ENCODE measurements around the gene LGALS9. TPM values are rescaled to one million over a fixed set of nuclear protein-coding genes. Genes with fewer than 3 reads are reported as not detected.
A peak's percentile ranks its signal among the peaks of the same experiment; 100 is the strongest.

Gene LGALS9
- polyA plus RNA-seq, 1 donor from 2014 or later, result not detected

GRCh38 chr17:27654136-27654535 is 23.1 kb downstream of the LGALS9 start:
- H3K9ac ChIP-seq (ENCODE audit: low read length), result no peak overlapping the region
- H2AFZ ChIP-seq (ENCODE audit: low read depth, low read length), result no peak overlapping the region
- no peak overlapping the region for H3K4me2 ChIP-seq (ENCODE audit: low read length)
- no peaks in the 10 kb centered on the region for H3K36me3 ChIP-seq (ENCODE audit: insufficient read depth, low read length)
- no peak for TF ChIP-seq CTCF (IDR thresholded peaks at IDR 0.05; ENCODE audit: poor library complexity, severe bottlenecking)
- no peak for TF ChIP-seq SMC3 (conservative IDR thresholded peaks at IDR 0.05; ENCODE audit: poor library complexity)
- TF ChIP-seq EP300 (conservative IDR thresholded peaks at IDR 0.05; ENCODE audit: poor library complexity, severe bottlenecking), result no peak
- TF ChIP-seq MXI1 (conservative IDR thresholded peaks at IDR 0.05; ENCODE audit: poor library complexity, severe bottlenecking), result no peak
- no peak for TF ChIP-seq POLR2AphosphoS5 (IDR thresholded peaks at IDR 0.05)
- no peak for TF ChIP-seq REST (IDR thresholded peaks at IDR 0.05; ENCODE audit: borderline replicate concordance)
- TF ChIP-seq EZH2 (IDR thresholded peaks at IDR 0.05; ENCODE audit: borderline replicate concordance, insufficient read depth, low read length, poor library complexity, severe bottlenecking), result no peak
- no peak for TF ChIP-seq RAD21 (conservative IDR thresholded peaks at IDR 0.05)
- no peak for TF ChIP-seq TAF1 (IDR thresholded peaks at IDR 0.05; ENCODE audit: low read depth)
- no peaks in the 10 kb centered on the region for H3K9me2 ChIP-seq (ENCODE audit: insufficient read depth, low read length)
- no peaks in the 10 kb centered on the region for H3K9me3 ChIP-seq (ENCODE audit: low read length)
- H3K79me2 ChIP-seq (replicated peaks; ENCODE audit: insufficient read depth, low read length), result no peaks in the 10 kb centered on the region
- no peaks in the 10 kb centered on the region for H4K20me1 ChIP-seq (ENCODE audit: insufficient read depth)
- no peaks in the 10 kb centered on the region for H3K27me3 ChIP-seq (ENCODE audit: insufficient read depth, low read depth, low read length)
- H3K27ac ChIP-seq (ENCODE audit: low read length), result no peak overlapping the region
- H3K4me3 ChIP-seq (ENCODE audit: low read length), result no peak overlapping the region
- H3F3A ChIP-seq (ENCODE audit: insufficient read depth, low read length, poor library complexity, severe bottlenecking), result no peaks in the 10 kb centered on the region

GRCh38 chr17:27654654-27655524 is 23.9 kb downstream of the LGALS9 start:
- no peaks in the 10 kb centered on the region for H3K27me3 ChIP-seq (ENCODE audit: insufficient read depth, low read depth, low read length)
- H3K4me2 ChIP-seq (ENCODE audit: low read length), result no peak overlapping the region
- H3K4me3 ChIP-seq (ENCODE audit: low read length), result no peak overlapping the region
- no peaks in the 10 kb centered on the region for H4K20me1 ChIP-seq (ENCODE audit: insufficient read depth)
- H3K9me2 ChIP-seq (ENCODE audit: insufficient read depth, low read length), result no peaks in the 10 kb centered on the region
- no peaks in the 10 kb centered on the region for H3K9me3 ChIP-seq (ENCODE audit: low read length)
- no peaks in the 10 kb centered on the region for H3K36me3 ChIP-seq (ENCODE audit: insufficient read depth, low read length)
- no peaks in the 10 kb centered on the region for H3F3A ChIP-seq (ENCODE audit: insufficient read depth, low read length, poor library complexity, severe bottlenecking)
- H3K27ac ChIP-seq (ENCODE audit: low read length), result no peak overlapping the region
- no peak overlapping the region for H3K9ac ChIP-seq (ENCODE audit: low read length)
- TF ChIP-seq RAD21 (conservative IDR thresholded peaks at IDR 0.05) (peak; percentile 54), EZH2 (IDR thresholded peaks at IDR 0.05; ENCODE audit: borderline replicate concordance, insufficient read depth, low read length, poor library complexity, severe bottlenecking) (no peak), REST (IDR thresholded peaks at IDR 0.05; ENCODE audit: borderline replicate concordance) (no peak), POLR2AphosphoS5 (IDR thresholded peaks at IDR 0.05) (no peak), SMC3 (conservative IDR thresholded peaks at IDR 0.05; ENCODE audit: poor library complexity) (peak; percentile 64), EP300 (conservative IDR thresholded peaks at IDR 0.05; ENCODE audit: poor library complexity, severe bottlenecking) (no peak), CTCF (IDR thresholded peaks at IDR 0.05; ENCODE audit: poor library complexity, severe bottlenecking) (peak; percentile 65)
- H2AFZ ChIP-seq (ENCODE audit: low read depth, low read length), result no peak overlapping the region
- H3K79me2 ChIP-seq (replicated peaks; ENCODE audit: insufficient read depth, low read length), result no peaks in the 10 kb centered on the region

All from neural cell (in vitro differentiated cells).